Stimulated activated CD8-positive, alpha-beta memory T cell treated with anti-CD3 and anti-CD28 coated beads, Interleukin-15, amount 100 ng/mL, for 4 hours (primary cell): Measurements from ENCODE around the gene HK3.
"Not testable (repeated sequence)": the region's sequence is repeated elsewhere in the genome, so short reads cannot be mapped to it uniquely, and the experiment has no call there.

Experiments used
- DNase-seq, 2 donors: peaks; one replicate each; pipeline ENCODE4 v3.0.0-alpha.2; 2020; ENCODE audit warnings: low read depth in 2 of 2

The HK3 gene

DNA sequence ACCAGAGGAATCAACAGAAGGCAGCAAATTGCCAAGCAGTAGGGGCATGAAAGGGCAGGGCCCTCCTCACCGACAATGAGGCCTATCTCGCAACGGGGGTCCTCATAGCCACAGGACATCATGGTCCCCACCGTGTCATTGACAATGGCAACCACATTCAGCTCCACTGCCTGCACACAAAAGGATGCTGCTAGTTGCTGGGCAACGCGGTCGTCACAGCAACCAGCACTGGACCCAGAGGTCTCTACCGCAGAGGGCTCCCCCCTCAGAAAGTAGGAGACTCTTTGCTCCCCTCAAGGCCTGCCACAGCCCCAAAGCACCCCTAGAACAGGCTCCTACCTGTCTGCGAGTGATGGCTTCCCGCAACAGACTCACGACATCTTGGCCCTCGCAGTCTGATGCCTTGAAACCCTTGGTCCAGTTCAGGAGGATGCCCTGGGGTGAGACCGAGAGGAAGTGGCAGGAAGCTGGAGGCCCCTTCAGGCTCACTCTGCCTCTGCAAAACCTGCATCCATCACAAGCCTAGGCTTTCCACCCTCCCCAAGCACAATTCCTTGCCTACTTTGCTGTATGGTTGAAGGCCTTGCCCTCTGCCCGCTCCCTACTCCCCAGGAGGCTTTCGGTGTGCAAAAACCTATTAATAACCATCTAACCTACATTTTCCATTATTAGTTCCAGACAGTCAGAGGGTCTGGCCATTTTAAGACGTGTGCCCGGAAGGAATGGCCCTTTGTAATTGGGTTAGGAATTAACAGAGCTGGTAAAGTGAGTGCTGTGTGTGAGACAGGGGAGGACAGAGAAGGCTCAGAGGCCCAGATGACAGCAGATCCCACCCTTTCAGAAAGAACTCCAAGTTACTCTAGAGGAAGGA lies 15.2 kb downstream of the HK3 start:
- no peak for DNase-seq

DNA sequence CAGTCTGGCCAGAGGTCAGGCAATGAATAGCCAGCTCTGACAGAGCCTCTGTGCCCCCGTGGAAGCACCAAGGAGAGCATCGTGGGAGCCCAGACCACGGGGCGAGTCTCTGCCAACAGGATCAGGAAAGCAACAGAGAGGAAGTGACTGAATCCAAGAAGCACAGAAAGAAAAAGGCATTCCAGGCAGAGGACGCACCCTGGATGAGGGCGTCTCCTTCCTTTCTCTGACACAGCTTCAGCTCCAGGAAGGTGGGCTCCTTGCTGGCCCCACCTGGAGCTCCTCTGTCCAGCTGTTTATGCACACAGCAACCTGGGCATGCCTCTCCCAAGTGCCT lies 16.6 kb downstream of the HK3 start:
- no peak for DNase-seq

DNA sequence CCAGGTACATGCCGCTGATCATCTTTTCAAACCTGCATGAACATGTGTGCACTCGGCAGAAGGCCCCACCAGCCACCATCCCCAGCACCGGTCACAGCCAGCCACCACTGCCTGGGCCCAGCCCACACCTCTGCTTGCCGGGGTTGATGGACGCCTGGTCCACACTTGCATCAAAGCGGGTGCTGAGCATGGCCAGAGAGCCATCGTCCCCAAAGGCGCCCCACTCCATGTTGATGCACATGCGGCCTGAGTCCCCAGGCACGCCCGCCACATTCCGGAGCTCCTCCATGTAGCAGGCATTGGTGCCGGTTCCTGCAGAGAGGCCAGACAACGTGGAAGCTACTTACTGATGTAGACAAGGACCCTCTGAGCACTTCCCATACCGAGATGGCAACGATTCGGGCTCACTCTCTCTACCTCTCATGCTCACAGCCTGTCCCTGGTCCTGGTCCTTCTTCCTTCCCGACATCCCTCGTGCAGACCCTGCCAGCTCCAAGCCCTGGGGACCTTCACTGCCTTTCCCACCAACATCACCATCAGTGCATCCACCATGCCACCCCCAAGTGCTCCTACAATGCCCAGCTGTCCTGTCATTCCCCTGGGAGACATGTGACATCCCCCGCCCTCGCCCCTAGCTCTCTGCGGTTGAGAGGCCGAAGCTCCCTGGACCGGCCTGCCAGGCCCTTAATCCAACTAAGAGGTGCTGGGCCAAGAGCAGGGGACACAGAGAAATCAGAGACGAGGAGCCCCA lies 17.2 kb downstream of the HK3 start:
- DNase-seq: no peak

DNA sequence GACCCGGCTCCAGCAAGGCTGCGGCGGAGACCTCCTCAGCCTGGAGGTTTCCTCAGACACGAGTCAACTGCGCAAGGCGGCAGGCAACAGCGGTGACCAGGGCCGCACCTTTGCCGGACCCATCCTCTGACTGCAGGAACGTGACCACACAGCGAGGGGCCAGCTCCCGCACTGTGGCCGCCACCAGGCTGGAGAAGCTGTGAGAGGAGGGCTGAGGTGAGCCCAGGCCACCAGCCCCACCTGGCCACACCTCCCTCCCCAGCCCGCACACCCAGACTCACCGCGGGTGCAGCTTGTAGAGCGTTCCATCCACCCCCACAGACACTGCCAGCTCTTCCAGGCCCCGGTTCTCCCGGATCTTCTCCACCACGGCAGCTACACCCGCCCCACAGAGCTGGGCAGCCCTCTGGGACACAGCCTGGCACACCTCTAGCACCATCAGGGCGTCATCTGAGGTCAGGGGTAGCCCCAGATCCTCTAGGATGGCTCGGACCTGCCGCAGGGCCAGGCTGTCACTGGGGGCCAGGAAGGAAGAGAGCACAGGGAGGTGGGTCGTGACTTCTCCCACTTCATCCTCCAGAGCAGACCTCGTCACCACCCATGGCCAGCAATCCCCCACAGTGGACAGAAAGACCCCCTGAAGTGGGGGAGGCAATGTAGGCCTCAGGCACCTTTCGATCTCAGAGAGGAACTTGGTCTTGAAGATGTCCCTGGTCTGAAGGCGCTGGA lies 18.0 kb downstream of the HK3 start:
- DNase-seq: no peak

DNA sequence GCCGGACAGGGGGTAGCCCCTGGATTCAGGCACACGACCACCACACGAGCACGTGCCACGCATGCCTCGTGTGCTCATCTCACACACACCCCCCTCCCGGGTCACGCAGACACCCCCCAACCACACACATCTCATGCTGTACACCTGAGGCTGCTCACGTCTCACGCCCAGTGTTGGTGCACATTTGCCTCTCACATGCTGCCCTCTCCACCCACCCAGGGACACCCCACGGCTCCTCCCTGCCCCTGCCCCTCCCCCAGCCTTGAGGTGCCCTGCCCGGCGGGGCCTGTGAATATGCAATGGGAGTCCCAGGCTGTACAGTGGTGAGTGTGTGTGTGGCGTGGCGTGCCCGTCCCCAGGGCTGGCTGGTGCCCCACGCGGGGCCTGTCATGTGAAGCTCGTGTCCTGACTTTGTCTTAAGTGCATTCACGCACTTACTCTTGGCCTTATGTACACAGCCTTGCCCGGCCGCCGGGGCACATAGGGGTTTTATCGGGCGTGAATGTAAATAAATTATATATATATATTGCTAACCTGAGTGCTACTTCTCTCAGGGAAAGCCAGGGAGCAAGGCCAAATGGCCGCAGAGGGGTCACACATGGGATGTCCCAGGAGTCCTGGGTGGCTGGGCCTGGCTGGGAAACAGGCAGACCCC lies 18.7 kb downstream of the HK3 start:
- no peak for DNase-seq

DNA sequence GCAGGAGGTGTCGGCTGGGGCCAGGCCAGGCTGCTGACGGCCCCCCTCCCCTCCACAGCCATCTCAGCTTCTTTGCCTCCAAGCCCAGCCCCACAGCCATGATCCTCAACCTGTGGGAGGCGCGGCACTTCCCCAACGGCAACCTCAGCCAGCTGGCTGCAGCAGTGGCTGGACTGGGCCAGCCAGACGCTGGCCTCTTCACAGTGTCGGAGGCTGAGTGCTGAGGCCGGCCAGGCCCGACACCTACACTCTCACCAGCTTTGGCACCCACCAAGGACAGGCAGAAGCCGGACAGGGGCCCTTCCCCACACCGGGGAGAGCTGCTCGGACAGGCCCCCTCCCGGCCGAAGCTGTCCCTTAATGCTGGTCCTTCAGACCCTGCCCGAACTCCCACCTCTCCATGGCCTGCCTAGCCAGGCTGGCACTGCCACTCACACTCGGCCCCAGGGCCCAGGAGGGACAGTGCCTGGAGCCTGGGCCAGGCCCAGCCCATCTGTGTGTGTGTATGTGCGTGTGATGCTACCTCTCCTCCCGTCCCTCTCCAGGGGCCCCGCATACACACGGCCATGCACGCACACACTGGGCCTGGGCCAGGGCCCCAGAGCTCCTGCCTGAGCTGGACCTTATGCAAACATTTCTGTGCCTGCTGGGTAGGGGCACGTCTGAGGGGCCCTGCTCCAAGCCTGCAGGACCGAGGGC lies 19.3 kb downstream of the HK3 start:
- DNase-seq: no peak

DNA sequence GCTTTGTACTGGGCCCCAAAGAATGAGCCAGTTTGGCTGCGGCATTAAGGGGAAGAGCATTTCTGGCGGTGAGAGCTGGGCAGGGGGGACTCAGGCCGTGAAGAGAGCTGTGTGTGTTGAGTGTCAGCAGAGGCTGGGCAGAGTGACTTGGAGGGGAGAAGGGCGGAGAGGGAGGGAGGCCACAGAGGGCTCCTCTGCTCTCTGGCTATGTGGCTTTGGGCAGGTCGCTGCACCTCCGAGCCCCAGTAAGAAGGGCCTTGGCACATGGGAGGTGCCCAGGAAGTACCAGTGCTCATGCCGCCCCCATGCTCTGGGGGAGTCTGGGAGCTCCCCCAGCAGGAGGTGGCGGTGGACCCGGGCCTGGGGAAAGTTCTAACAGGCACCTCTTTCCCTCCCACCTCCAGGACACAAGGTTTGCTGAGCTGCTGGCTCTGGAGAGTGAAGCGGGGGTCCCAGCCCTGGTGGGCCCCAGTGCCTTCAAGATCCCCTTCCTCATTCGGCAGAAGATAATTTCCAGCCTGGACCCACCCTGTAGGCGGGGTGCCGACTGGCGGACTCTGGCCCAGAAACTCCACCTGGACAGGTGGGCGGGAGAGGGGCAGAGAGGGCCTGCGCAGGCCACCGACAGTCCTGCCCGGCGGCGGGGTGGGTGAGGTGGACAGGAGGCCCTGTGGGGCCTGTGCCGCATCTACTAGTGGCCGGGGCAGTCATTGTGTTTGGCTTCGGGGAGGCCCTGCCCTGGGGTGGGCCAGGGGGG lies 20.1 kb downstream of the HK3 start:
- no peak for DNase-seq

DNA sequence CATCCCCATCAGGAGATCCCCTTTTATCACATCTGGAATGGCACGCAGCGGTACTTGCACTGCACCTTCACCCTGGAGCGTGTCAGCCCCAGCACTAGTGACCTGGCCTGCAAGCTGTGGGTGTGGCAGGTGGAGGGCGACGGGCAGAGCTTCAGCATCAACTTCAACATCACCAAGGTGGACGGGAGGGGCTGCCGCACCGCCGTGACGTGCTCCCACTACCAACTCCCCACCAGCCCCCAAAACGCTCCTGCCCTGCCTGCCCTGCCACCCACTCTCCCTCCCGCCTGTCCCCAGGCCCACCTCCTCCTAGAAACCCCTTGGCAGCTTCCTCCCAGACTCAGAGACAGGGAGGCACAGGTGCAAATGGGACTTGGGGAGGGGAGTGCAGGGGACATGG lies 20.7 kb downstream of the HK3 start:
- no peak for DNase-seq

DNA sequence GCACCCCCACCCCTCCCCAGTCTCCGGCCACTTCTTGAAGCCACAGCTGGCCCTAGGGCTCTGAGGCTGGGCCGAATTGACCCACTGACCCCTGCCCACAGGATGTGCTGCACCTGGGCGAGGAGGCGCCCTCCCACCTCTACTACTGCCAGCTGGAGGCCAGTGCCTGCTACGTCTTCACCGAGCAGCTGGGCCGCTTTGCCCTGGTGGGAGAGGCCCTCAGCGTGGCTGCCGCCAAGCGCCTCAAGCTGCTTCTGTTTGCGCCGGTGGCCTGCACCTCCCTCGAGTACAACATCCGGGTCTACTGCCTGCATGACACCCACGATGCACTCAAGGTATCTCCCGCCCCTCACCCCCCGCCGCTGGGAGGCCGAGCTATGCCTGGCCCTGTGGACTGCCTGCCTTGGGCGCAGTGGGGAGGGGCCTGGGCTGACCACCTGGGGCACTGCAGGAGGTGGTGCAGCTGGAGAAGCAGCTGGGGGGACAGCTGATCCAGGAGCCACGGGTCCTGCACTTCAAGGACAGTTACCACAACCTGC lies 21.3 kb downstream of the HK3 start:
- no peak for DNase-seq

DNA sequence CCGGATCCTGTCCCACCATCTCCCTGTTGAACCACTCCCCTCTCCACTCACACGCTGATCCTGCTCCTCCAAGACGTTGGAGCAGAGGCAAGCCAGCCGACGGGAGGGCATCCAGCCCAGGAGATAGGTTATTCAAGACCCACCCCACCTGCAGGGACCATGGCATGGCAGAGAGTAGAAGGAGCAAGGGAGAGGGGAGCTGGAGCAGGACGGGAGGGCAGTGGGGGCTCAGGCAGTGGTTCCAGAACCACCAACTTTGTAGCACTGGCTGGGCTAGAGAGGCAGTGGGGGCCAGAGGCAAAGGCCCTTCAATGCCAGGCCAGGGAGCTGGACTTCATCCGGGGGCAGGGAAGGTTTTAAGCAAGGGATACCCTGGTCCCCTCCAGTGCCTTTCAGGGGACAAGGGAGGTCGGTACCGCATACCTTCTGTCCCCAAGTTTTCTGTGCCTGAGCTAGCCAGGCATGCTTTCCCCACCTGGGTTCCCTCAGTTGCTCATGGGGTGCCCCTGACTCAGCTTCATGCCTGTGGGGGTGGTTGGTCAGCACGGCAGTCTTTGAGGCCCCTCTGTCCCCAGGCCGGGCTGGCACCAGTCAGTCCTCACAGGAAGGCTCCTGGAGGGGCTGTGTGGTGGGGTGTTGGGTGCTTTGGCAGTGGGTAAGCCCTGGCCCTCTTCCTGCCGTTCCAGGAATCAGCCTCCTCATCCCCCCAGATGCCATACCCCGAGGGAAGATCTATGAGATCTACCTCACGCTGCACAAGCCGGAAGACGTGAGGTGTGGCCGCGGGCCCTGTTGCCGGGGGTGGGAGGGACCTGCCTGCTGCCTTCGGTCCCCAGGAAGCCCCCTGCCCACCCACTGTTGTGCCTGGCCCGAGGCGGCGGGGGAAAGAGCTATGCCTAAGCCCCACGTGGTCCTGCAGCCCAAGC lies 22.4 kb downstream of the HK3 start:
- no peak for DNase-seq

DNA sequence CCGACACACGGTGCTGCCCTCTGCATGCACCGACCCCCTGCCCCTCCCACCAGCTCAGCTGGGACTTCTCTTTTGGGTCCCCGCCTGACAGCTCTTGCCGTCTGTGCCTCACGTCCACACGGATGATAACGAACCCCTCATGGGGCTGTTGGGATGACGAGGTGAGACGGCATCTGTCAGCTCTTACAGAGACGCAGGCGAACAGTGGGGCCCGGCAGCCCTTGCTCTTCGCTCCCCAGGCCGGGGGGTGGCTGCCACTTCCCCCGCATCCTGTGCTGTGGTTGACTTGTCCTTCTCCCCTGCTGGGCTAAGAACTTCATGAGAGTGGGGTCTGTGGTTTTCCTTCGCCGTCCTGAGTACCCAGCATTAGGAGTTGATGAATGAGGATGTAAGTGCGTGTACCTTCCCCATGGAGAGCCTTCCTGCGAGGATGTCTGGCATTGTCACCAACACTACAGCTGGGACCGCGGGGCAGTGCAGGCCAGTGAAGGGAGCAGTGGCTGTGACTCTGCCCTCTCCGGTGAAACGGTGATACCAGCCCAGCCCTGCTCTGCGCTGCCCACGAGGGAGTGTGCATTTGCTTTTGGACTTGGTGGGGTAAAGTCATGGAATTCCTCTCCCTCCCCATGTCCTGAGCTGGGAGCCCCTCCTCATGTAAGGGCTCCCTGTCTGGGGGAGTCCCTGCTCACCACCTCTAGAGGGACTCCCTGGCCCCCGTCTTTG lies 23.2 kb downstream of the HK3 start:
- DNase-seq: no peak

DNA sequence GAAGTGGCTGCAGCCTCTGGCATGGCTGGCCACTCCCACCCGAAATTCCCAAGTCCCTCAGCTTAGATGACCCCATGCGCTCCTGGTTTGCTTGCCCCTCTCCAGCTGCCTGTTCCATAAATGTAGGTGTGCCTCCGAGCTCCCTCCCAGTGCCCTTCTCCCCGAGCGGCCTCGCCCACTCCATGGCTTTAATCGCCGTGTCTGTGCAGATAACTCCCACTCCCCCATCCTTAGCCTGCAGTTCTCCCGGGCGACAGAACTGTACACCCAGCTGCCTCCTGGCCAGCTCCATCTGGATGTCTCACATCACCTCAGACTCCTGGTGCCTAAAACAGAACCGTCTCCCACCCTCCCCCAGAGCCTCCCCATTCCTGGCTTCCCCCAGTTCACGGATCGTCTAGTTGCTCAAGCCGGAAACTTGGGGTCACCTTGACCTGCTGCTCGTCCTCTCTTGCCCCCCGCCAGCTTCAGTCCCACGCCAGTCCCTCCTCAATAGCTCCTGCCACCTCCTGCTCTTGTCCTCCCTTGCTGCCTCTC lies 24.1 kb downstream of the HK3 start:
- DNase-seq: no peak

DNA sequence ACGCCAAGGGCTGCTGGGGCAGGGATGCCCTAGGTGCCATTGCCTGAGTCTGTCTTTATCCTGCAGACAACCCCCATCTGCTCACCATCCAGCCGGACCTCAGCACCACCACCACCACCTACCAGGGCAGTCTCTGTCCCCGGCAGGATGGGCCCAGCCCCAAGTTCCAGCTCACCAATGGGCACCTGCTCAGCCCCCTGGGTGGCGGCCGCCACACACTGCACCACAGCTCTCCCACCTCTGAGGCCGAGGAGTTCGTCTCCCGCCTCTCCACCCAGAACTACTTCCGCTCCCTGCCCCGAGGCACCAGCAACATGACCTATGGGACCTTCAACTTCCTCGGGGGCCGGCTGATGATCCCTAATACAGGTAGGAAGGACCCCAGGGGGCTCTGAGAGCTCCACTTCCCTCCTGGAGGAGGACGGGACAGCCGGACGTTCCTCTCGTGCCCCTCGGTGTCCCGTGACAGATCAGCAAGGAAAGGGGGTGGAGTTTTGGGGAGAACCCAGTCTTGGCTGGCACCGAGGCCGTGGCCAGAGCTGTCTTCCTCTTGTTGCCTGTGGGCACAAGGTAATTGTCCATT lies 24.9 kb downstream of the HK3 start:
- DNase-seq: no peak

DNA sequence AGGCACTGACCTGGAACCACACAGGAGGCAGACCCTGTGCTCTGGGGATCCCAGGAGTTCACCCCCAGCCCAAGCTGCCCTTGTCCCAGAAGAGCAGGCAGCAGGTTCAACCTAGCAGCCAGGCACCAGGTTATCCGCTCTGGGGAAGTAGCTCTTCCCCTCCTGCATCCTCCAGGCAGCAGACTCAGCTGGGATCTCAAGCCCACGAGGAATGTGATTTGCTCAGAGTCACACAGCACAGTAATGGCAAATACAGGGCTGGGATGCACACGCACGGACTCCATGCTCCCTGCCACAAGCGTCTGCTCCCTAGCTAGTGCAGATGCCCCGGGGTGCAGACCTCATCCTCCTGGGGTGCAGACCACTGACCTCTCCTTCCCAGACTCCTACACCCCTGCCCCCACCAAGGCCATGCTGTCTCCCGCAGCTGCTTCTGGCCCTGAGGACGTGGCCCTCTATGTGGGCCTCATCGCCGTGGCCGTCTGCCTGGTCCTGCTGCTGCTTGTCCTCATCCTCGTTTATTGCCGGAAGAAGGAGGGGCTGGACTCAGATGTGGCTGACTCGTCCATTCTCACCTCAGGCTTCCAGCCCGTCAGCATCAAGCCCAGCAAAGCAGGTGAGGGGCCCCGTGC lies 25.5 kb downstream of the HK3 start:
- DNase-seq: no peak

DNA sequence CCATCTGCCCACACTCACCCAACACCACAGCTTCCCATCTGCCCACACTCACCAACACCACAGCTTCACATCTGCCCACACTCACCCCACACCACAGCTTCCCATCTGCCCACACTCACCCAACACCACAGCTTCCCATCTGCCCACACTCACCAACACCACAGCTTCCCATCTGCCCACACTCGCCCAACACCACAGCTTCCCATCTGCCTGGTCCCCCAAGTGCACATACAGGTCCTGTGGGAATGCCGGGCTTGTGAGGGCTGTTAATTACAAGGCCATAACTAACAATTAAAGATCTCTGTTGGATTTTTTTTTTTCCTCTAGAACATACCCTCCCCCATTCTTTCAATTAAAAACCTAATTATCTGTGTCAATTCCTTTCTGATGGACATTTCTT lies 26.1 kb downstream of the HK3 start:
- DNase-seq: not testable (repeated sequence)

DNA sequence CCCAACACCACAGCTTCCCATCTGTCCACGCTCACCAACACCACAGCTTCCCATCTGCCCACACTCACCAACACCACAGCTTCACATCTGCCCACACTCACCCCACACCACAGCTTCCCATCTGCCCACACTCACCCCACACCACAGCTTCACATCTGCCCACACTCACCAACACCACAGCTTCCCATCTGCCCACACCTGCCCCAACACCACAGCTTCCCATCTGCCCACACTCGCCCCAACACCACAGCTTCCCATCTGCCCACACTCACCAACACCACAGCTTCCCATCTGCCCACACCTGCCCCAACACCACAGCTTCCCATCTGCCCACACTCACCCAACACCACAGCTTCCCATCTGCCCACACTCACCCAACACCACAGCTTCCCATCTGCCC lies 26.6 kb downstream of the HK3 start:
- DNase-seq: not testable (repeated sequence)

DNA sequence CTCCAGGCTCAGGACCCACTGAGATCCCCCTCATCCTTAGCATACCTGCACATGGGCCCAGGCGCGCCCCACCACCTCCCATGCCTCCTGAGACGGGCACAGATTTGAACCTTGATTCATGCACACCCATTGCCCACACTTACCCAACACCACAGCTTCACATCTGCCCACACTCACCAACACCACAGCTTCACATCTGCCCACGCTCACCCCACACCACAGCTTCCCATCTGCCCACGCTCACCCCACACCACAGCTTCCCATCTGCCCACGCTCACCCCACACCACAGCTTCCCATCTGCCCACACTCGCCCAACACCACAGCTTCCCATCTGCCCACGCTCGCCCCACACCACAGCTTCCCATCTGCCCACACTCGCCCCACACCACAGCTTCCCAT lies 28.5 kb downstream of the HK3 start:
- not testable (repeated sequence) for DNase-seq
